Measurements from ENCODE around the gene HOXB3.

GRCh38 chr17:48579471-48579759 is 10.6 kb downstream of the HOXB3 start:
- TF ChIP-seq CTCF (IDR thresholded peaks at IDR 0.05; ENCODE audit: low read length) = no peak
- TF ChIP-seq EZH2 (IDR thresholded peaks at IDR 0.05; ENCODE audit: borderline replicate concordance, low read length) = no peak
